Panc1 (cell line): Measurements from ENCODE around the gene PAH. TPM values are rescaled to one million over a fixed set of nuclear protein-coding genes. Genes with fewer than 3 reads are reported as not detected.

Source experiments
- ATAC-seq: fragments of 200-7000 bp; cut with Tn5 transposase; 2 replicates; pipeline ENCODE4 v1.9.1; 2020; ENCODE audit warnings: mild to moderate bottlenecking, moderate library complexity
- BruUV-seq: library from RNA; stranded (reverse); fragments of 400-500 nt; replicated peaks from 2 replicates; lab custom pipeline; 2021; lab: Mats Ljungman, UMichigan
- CTCF ChIA-PET: fragments of 300-600 bp; sonication (Branson Sonifier 250); formaldehyde crosslinking; loops from one replicate; lab custom pipeline; 2022; ENCODE audit warnings: antibody characterized with exemption; lab: Charles Lee
- POLR2A ChIA-PET: fragments of 300-600 bp; sonication (Branson Sonifier 250); formaldehyde crosslinking; loops from one replicate; lab custom pipeline; 2022; ENCODE audit warnings: antibody characterized with exemption; lab: Charles Lee
- DNase-seq: peaks from one replicate; pipeline ENCODE4 v3.0.0-alpha.2; 2010; ENCODE audit warnings: low read depth, low spot score
- H3K27ac ChIP-seq: 2 replicates; pipeline ENCODE4 v1.5.1; 2011; ENCODE audit warnings: mild to moderate bottlenecking, low read length, inconsistent platforms
- H3K27me3 ChIP-seq: fragments of 200-500 bp; sonication (Bioruptor generic); 2 replicates; pipeline ENCODE4 v1.6.0; 2014; ENCODE audit warnings: low read length, inconsistent platforms; ENCODE audit not compliant: control insufficient read depth, insufficient read depth
- H3K36me3 ChIP-seq: fragments of 200-500 bp; sonication (Bioruptor generic); 2 replicates; pipeline ENCODE4 v1.5.1; 2014; ENCODE audit warnings: inconsistent platforms, mild to moderate bottlenecking, low read length, moderate library complexity; ENCODE audit not compliant: control insufficient read depth, insufficient read depth
- H3K4me1 ChIP-seq: 2 replicates; pipeline ENCODE4 v1.5.1; 2011; ENCODE audit warnings: inconsistent platforms, mild to moderate bottlenecking, low read length, moderate library complexity; ENCODE audit not compliant: control insufficient read depth, insufficient read depth
- H3K4me3 ChIP-seq, 2 experiments: 2 replicates each; pipeline ENCODE4 v1.5.1; 2011 to 2012; ENCODE audit warnings: low read depth in 2 of 2, low read length in 2 of 2, mild to moderate bottlenecking in 2 of 2, inconsistent platforms in 1 of 2, moderate library complexity in 1 of 2
- H3K9me3 ChIP-seq: fragments of 200-500 bp; sonication (Bioruptor generic); 2 replicates; pipeline ENCODE4 v1.5.1; 2014; ENCODE audit warnings: low read depth, mild to moderate bottlenecking, inconsistent platforms, low read length, moderate library complexity; ENCODE audit not compliant: control insufficient read depth, insufficient read depth
- CTCF ChIP-seq: fragments of 450-650 bp; IDR thresholded peaks from 2 replicates; pipeline ENCODE4 v1.5.1; 2017; ENCODE audit warnings: mild to moderate bottlenecking
- POLR2AphosphoS5 ChIP-seq: IDR thresholded peaks from 2 replicates; pipeline ENCODE4 v1.6.1; 2012; ENCODE audit warnings: mild to moderate bottlenecking, low read depth, low read length, moderate library complexity
- REST ChIP-seq, 2 experiments: IDR thresholded peaks; 2 replicates each; pipeline ENCODE4 v1.6.1; 2011 to 2012; ENCODE audit warnings: low read depth in 2 of 2, control low read depth in 1 of 2, low read length in 1 of 2, mild to moderate bottlenecking in 1 of 2, moderate library complexity in 1 of 2; ENCODE audit not compliant: insufficient read depth in 1 of 2
- SIN3A ChIP-seq: IDR thresholded peaks from 2 replicates; pipeline ENCODE4 v1.6.1; 2012; ENCODE audit warnings: low read depth, mild to moderate bottlenecking, low read length, moderate library complexity, borderline replicate concordance; ENCODE audit not compliant: insufficient read depth
- TCF7L2 ChIP-seq: IDR thresholded peaks from 2 replicates; pipeline ENCODE4 v1.6.1; 2011; ENCODE audit warnings: mild to moderate bottlenecking, low read depth, low read length, inconsistent platforms
- in situ Hi-C: cut with HindIII; loops from 2 replicates; pipeline ENCODE4 v1.10.0; 2016; ENCODE audit warnings: low sequenced_read_pairs, low pct_unique_long_range_greater_than_20kb
- intact Hi-C: fragments of 100-400 bp; cut with micrococcal nuclease; formaldehyde crosslinking; loops from one replicate; pipeline ENCODE4 v1.10.0; 2022; ENCODE audit not compliant: unreplicated experiment
- total RNA-seq: library from RNA; stranded (reverse); gene quantifications from one replicate; pipeline ENCODE4 v1.2.1, GENCODE V29; 2021; ENCODE audit not compliant: unreplicated experiment

Gene PAH
- total RNA-seq, 1 experiment from 2014 or later = 0.51 TPM

- DNase-seq (no peak), ATAC-seq (no peak)
- Histone ChIP-seq H3K36me3 (no peaks in the 10 kb centered on the region), H3K9me3 (no peaks in the 10 kb centered on the region), H3K4me1 (no peaks in the 10 kb centered on the region), H3K27me3 (no peaks in the 10 kb centered on the region), H3K27ac (no peak overlapping the region), H3K4me3 (no peak overlapping the region)
- ChIA-PET CTCF (no interaction called here), POLR2A (no interaction called here)
- no TSS peak for BruUV-seq
- no peak for TF ChIP-seq TCF7L2
- TF ChIP-seq REST (IDR thresholded peaks at IDR 0.05; ENCODE audit: insufficient read depth in 1 of 2, low read depth in 2 of 2, low read length in 1 of 2) = no peak
- TF ChIP-seq CTCF = no peak
- no peak for TF ChIP-seq SIN3A
- no peak for TF ChIP-seq POLR2AphosphoS5
- intact Hi-C loops = no loop called here
- in situ Hi-C loops = no loop called here
Measured at GRCh38 chr12:102939059-102939458, 22.0 kb upstream of the PAH start.

GRCh38 chr12:102933168-102933567 lies 16.1 kb upstream of the PAH start:
- intact Hi-C loops (no loop called here), in situ Hi-C loops (no loop called here)
- ChIA-PET POLR2A (no interaction called here), CTCF (no interaction called here)
- ATAC-seq = no peak
- H3K36me3 ChIP-seq = no peaks in the 10 kb centered on the region
- BruUV-seq = no TSS peak
- no peak for TF ChIP-seq REST (IDR thresholded peaks at IDR 0.05; ENCODE audit: insufficient read depth in 1 of 2, low read depth in 2 of 2, low read length in 1 of 2)
- no peak for TF ChIP-seq TCF7L2
- TF ChIP-seq CTCF = no peak
- TF ChIP-seq SIN3A = no peak
- no peak for TF ChIP-seq POLR2AphosphoS5
- no peaks in the 10 kb centered on the region for H3K4me1 ChIP-seq
- no peaks in the 10 kb centered on the region for H3K9me3 ChIP-seq
- H3K27me3 ChIP-seq = no peaks in the 10 kb centered on the region
- no peak for DNase-seq
- no peak overlapping the region for H3K27ac ChIP-seq
- no peak overlapping the region for H3K4me3 ChIP-seq
